Stimulated activated CD4-positive, alpha-beta T cell treated with anti-CD3 and anti-CD28 coated beads, TNF-alpha, amount 100 ng/mL, for 24 hours (primary cell): ENCODE measurements around the gene AKR7A2.

Experiments
- DNase-seq, 3 experiments: peaks; one replicate each; pipeline ENCODE4 v3.0.0-alpha.2; 2020; ENCODE audit warnings: low read depth in 3 of 3

AKR7A2 gene

GRCh38 chr1:19311931-19312781 lies at the start of gene AKR7A2, which contains the start of gene SLC66A1:
Gene AKR7A2, minus strand, starts transcription at chr1:19312144. Its CDS starts 20 bp downstream, at chr1:19312124.
Gene SLC66A1, plus strand, starts transcription at chr1:19312326. Its CDS starts 5,352 bp downstream, at chr1:19317678.
- peak; percentile 71 to 88 (median 78) for DNase-seq

GRCh38 chr1:19360843-19361610 lies 49.1 kb upstream of the AKR7A2 start:
- DNase-seq: no peak

- no peak for DNase-seq
Measured at GRCh38 chr1:19360432-19360831, 48.5 kb upstream of the AKR7A2 start.

GRCh38 chr1:19360016-19360415 lies 48.1 kb upstream of the AKR7A2 start:
- DNase-seq: no peak

- no peak for DNase-seq
Measured at GRCh38 chr1:19359357-19359756, 47.4 kb upstream of the AKR7A2 start.

- no peak for DNase-seq
Measured at GRCh38 chr1:19358710-19359109, 46.8 kb upstream of the AKR7A2 start.

GRCh38 chr1:19357299-19357986 lies 45.5 kb upstream of the AKR7A2 start:
- DNase-seq: no peak

GRCh38 chr1:19356266-19356665 lies 44.3 kb upstream of the AKR7A2 start:
- DNase-seq: no peak

GRCh38 chr1:19354531-19354981 lies 42.6 kb upstream of the AKR7A2 start:
- DNase-seq: no peak

GRCh38 chr1:19353596-19353995 lies 41.7 kb upstream of the AKR7A2 start:
- no peak for DNase-seq

GRCh38 chr1:19352839-19353238 lies 40.9 kb upstream of the AKR7A2 start:
- DNase-seq: no peak

GRCh38 chr1:19351873-19352272 lies 39.9 kb upstream of the AKR7A2 start:
- no peak for DNase-seq

- DNase-seq: no peak
Measured at GRCh38 chr1:19350566-19350965, 38.6 kb upstream of the AKR7A2 start.

- no peak for DNase-seq
Measured at GRCh38 chr1:19349999-19350398, 38.1 kb upstream of the AKR7A2 start.

GRCh38 chr1:19348441-19349198 lies 36.7 kb upstream of the AKR7A2 start:
- DNase-seq: no peak

- no peak for DNase-seq
Measured at GRCh38 chr1:19347533-19348172, 35.7 kb upstream of the AKR7A2 start.

- DNase-seq: no peak
Measured at GRCh38 chr1:19346026-19346425, 34.1 kb upstream of the AKR7A2 start.

- no peak for DNase-seq
Measured at GRCh38 chr1:19345391-19345790, 33.4 kb upstream of the AKR7A2 start.

GRCh38 chr1:19344831-19345230 lies 32.9 kb upstream of the AKR7A2 start:
- DNase-seq: no peak

- DNase-seq: peak in 1 of 3 experiments; percentile 35
Measured at GRCh38 chr1:19344372-19344810, 32.4 kb upstream of the AKR7A2 start.
